Sigmoid colon (tissue), 7 donors: ENCODE results near the gene TKT. TPM values are rescaled to one million over a fixed set of nuclear protein-coding genes. Genes with fewer than 3 reads are reported as not detected.

ENCODE experiments used
- DNase-seq: peaks from one replicate; pipeline ENCODE4 v3.0.0-alpha.2; 2019
- H3K27ac ChIP-seq, 4 donors: fragments of 200-600 bp; sonication (generic); one replicate each; pipeline ENCODE4 v1.5.1; 2016 to 2019; ENCODE audit warnings: mild to moderate bottlenecking in 1 of 4
- H3K27me3 ChIP-seq, 3 donors: fragments of 200-600 bp; sonication (generic); one replicate each; pipeline ENCODE4 v1.5.1; 2019; ENCODE audit warnings: mild to moderate bottlenecking in 1 of 3
- H3K36me3 ChIP-seq, 4 donors: fragments of 200-600 bp; sonication (generic); one replicate each; pipeline ENCODE4 v1.5.1; 2016 to 2019
- H3K4me1 ChIP-seq, 4 donors: fragments of 200-600 bp; sonication (generic); one replicate each; pipeline ENCODE4 v1.5.1; 2017 to 2019
- H3K4me3 ChIP-seq, 4 donors: fragments of 200-600 bp; sonication (generic); one replicate each; pipeline ENCODE4 v1.5.1; 2017 to 2019; ENCODE audit warnings: mild to moderate bottlenecking in 2 of 4, moderate library complexity in 1 of 4
- H3K9me3 ChIP-seq, 4 donors: fragments of 200-600 bp in 3 of 4; sonication (generic) in 3 of 4; one replicate each; pipeline versions ENCODE4 v1.5.1 to v1.6.1; 2013 to 2019
- CTCF ChIP-seq, 4 experiments: fragments of 450-650 bp in 3 of 4; fragments of 200-600 bp in 1 of 4; IDR thresholded peaks; one replicate each; pipeline ENCODE4 v1.5.1; 2016 to 2019; ENCODE audit warnings: antibody characterized with exemption in 4 of 4, mild to moderate bottlenecking in 3 of 4, moderate library complexity in 2 of 4
- EP300 ChIP-seq, 4 donors: sonication (generic); formaldehyde crosslinking; IDR thresholded peaks; one replicate each; pipeline ENCODE4 v1.6.1; 2017; ENCODE audit warnings: antibody characterized with exemption in 4 of 4
- POLR2A ChIP-seq, 2 donors: fragments of 450-650 bp; IDR thresholded peaks; one replicate each; pipeline ENCODE4 v1.6.1; 2016; ENCODE audit warnings: antibody characterized with exemption in 2 of 2, mild to moderate bottlenecking in 2 of 2, moderate library complexity in 2 of 2
- POLR2AphosphoS5 ChIP-seq, 4 donors: sonication (generic); formaldehyde crosslinking; IDR thresholded peaks; one replicate each; pipeline ENCODE4 v1.6.1; 2017; ENCODE audit warnings: antibody characterized with exemption in 4 of 4
- WGBS, 2 donors: extraction: QIAGEN DNeasy Blood & Tissue Kit; methylation state at CpG; one replicate each; pipeline ENCODE4 v1.1.7; 2013; 5-methylcytosine and 5-hydroxymethylcytosine counted together
- intact Hi-C: fragments of 100-400 bp; cut with DNase I; formaldehyde crosslinking; loops from one replicate; pipeline ENCODE4 v1.15.1; 2023
- polyA plus RNA-seq, 3 donors: library from polyadenylated mRNA; stranded (reverse); fragments of 200-250 nt; gene quantifications; one replicate each; pipeline ENCODE4 v1.2.3, GENCODE V29; 2013
- total RNA-seq, 4 donors: library from RNA; depleted of rRNA; stranded (reverse); fragments of >200 nt; gene quantifications; one replicate each; pipeline ENCODE4 v1.1.0, GENCODE V29; 2016
- donor health status: healthy with polysubstance abuse.
- donor health status: Bipolar disorder and iron deficiency.
- donor health status: healthy.

TKT gene
- total and polyA plus RNA-seq, 7 donors: 88.9 to 305 (median 184) TPM

GRCh38 chr3:53252096-53252946 lies 3.5 kb downstream of the TKT start:
- H3K9me3 ChIP-seq: no peaks in the 10 kb centered on the region
- no peaks in the 10 kb centered on the region for H3K27me3 ChIP-seq
- WGBS, 2 donors: 30 to 66% methylated on average over 10 of the region's 10 CpGs
- intact Hi-C loops: no loop called here
- TF ChIP-seq EP300 (IDR thresholded peaks at IDR 0.05) (no peak), CTCF (IDR thresholded peaks at IDR 0.05) (no peak), POLR2AphosphoS5 (IDR thresholded peaks at IDR 0.05) (no peak), POLR2A (IDR thresholded peaks at IDR 0.05) (no peak)
- no peak for DNase-seq
- H3K36me3 ChIP-seq: no peaks in the 10 kb centered on the region
- H3K4me1 ChIP-seq: peaks cover 0 to 78% (median 64%) of the 10 kb centered on the region in 4 donors
- peak overlapping the region in 2 of 4 donors; percentile 86 to 94 for H3K4me3 ChIP-seq
- H3K27ac ChIP-seq: peak overlapping the region; percentile 8 to 88 (median 31)

GRCh38 chr3:53250881-53251605 lies 4.8 kb downstream of the TKT start:
- peaks cover 0 to 73% (median 62%) of the 10 kb centered on the region in 4 donors for H3K4me1 ChIP-seq
- no peaks in the 10 kb centered on the region for H3K27me3 ChIP-seq
- TF ChIP-seq POLR2AphosphoS5 (IDR thresholded peaks at IDR 0.05) (no peak), EP300 (IDR thresholded peaks at IDR 0.05) (no peak), POLR2A (IDR thresholded peaks at IDR 0.05) (no peak), CTCF (IDR thresholded peaks at IDR 0.05) (no peak)
- no peaks in the 10 kb centered on the region for H3K9me3 ChIP-seq
- no peaks in the 10 kb centered on the region for H3K36me3 ChIP-seq
- intact Hi-C loops: no loop called here
- 92 to 93% methylated on average over 4 of the region's 4 CpGs for WGBS, 2 donors
- peak overlapping the region in 3 of 4 donors; percentile 8 to 88 (median 18) for H3K27ac ChIP-seq
- no peak for DNase-seq
- no peak overlapping the region for H3K4me3 ChIP-seq

- H3K27me3 ChIP-seq: no peaks in the 10 kb centered on the region
- no peaks in the 10 kb centered on the region for H3K9me3 ChIP-seq
- no peak overlapping the region for H3K4me3 ChIP-seq
- DNase-seq: no peak
- H3K4me1 ChIP-seq: peaks cover 0 to 76% (median 62%) of the 10 kb centered on the region in 4 donors
- 95% methylated on average over 3 of the region's 3 CpGs for WGBS, 2 donors
- H3K27ac ChIP-seq: peak overlapping the region in 2 of 4 donors; percentile 18 to 88
- TF ChIP-seq POLR2A (IDR thresholded peaks at IDR 0.05) (no peak), CTCF (IDR thresholded peaks at IDR 0.05) (no peak)
- intact Hi-C loops: no loop called here
- no peaks in the 10 kb centered on the region for H3K36me3 ChIP-seq
These were observed 5.4 kb downstream of the TKT start for GRCh38 chr3:53250453-53250852.

GRCh38 chr3:53248161-53248560 lies 7.7 kb downstream of the TKT start:
- WGBS, 2 donors: 30 to 80% methylated on average over 6 of the region's 6 CpGs
- no peak overlapping the region for H3K27ac ChIP-seq
- no peak overlapping the region for H3K4me3 ChIP-seq
- no peak for TF ChIP-seq EP300 (IDR thresholded peaks at IDR 0.05)
- TF ChIP-seq POLR2AphosphoS5 (IDR thresholded peaks at IDR 0.05): no peak
- no peak for TF ChIP-seq POLR2A (IDR thresholded peaks at IDR 0.05)
- no peak for TF ChIP-seq CTCF (IDR thresholded peaks at IDR 0.05)
- H3K9me3 ChIP-seq: no peaks in the 10 kb centered on the region
- intact Hi-C loops: no loop called here
- no peaks in the 10 kb centered on the region for H3K36me3 ChIP-seq
- no peaks in the 10 kb centered on the region for H3K27me3 ChIP-seq
- no peak for DNase-seq
- H3K4me1 ChIP-seq: peaks cover 0 to 83% (median 69%) of the 10 kb centered on the region in 4 donors
